GM12891 (cell line): ENCODE measurements around the gene ADTRP.

ENCODE experiments used
- PAX5 ChIP-seq: IDR thresholded peaks from 2 replicates; pipeline ENCODE4 v1.6.1; 2011; ENCODE audit warnings: low read length, moderate library complexity, mild to moderate bottlenecking; ENCODE audit not compliant: insufficient read depth, severe bottlenecking
- POLR2A ChIP-seq: IDR thresholded peaks from 2 replicates; pipeline ENCODE4 v1.6.1; 2011; ENCODE audit warnings: low read depth, low read length, control low read depth
- POLR2AphosphoS5 ChIP-seq: IDR thresholded peaks from 2 replicates; pipeline ENCODE4 v1.6.1; 2011; ENCODE audit warnings: low read depth, low read length, control low read depth
- POU2F2 ChIP-seq: IDR thresholded peaks from 2 replicates; pipeline ENCODE4 v1.6.1; 2011; ENCODE audit warnings: low read depth, mild to moderate bottlenecking, control low read depth, low read length, moderate library complexity
- SPI1 ChIP-seq: IDR thresholded peaks from 2 replicates; pipeline ENCODE4 v1.6.1; 2011; ENCODE audit warnings: low read depth, low read length, control low read depth
- TAF1 ChIP-seq: IDR thresholded peaks from 2 replicates; pipeline ENCODE4 v1.6.1; 2011; ENCODE audit warnings: low read depth, low read length, control low read depth

GRCh38 chr6:11727346-11727997, 51.1 kb downstream of the ADTRP start:
- no peak for TF ChIP-seq POLR2AphosphoS5
- TF ChIP-seq POLR2A = no peak
- TF ChIP-seq POU2F2 = no peak
- no peak for TF ChIP-seq TAF1
- TF ChIP-seq SPI1 = no peak
- TF ChIP-seq PAX5 = no peak
